Sigmoid colon (tissue), 4 donors: Measurements from ENCODE around the gene OR14I1.
"Not testable (repeated sequence)": the region's sequence is repeated elsewhere in the genome, so short reads cannot be mapped to it uniquely, and the experiment has no call there.

Experiments used
- CTCF ChIP-seq, 4 experiments: fragments of 450-650 bp in 3 of 4; fragments of 200-600 bp in 1 of 4; IDR thresholded peaks; one replicate each; pipeline ENCODE4 v1.5.1; 2016 to 2019; ENCODE audit warnings: antibody characterized with exemption in 4 of 4, mild to moderate bottlenecking in 3 of 4, moderate library complexity in 2 of 4
- EP300 ChIP-seq, 4 donors: sonication (generic); formaldehyde crosslinking; IDR thresholded peaks; one replicate each; pipeline ENCODE4 v1.6.1; 2017; ENCODE audit warnings: antibody characterized with exemption in 4 of 4
- POLR2A ChIP-seq, 2 donors: fragments of 450-650 bp; IDR thresholded peaks; one replicate each; pipeline ENCODE4 v1.6.1; 2016; ENCODE audit warnings: antibody characterized with exemption in 2 of 2, mild to moderate bottlenecking in 2 of 2, moderate library complexity in 2 of 2

GRCh38 chr1:248655354-248655753, 47.2 kb downstream of the OR14I1 start, which contains the start of gene OR2T27:
- TF ChIP-seq CTCF, EP300, POLR2A (IDR thresholded peaks at IDR 0.05): not testable (repeated sequence)
